ENCODE measurements around the gene VSIG4. TPM values are rescaled to one million over a fixed set of nuclear protein-coding genes. Genes with fewer than 3 reads are reported as not detected.

The VSIG4 gene
- polyA plus RNA-seq, 3 donors = 19.2 to 137 (median 129) TPM

GRCh38 chrX:66015152-66015831 is 24.6 kb downstream of the VSIG4 start:
- no peak overlapping the region for H3K27ac ChIP-seq (ENCODE audit: low read depth, low read length)
- 25 to 31% (median 30%) methylated on average over 2 of the region's 2 CpGs for WGBS, 3 donors

GRCh38 chrX:66014556-66014955 is 25.3 kb downstream of the VSIG4 start:
- WGBS, 3 donors = 44 to 83% (median 48%) methylated on average over 1 of the region's 1 CpG
- H3K27ac ChIP-seq (ENCODE audit: low read depth, low read length) = no peak overlapping the region

- 47 to 61% (median 53%) methylated on average over 2 of the region's 2 CpGs for WGBS, 3 donors
- H3K27ac ChIP-seq (ENCODE audit: low read depth, low read length) = peak overlapping the region; percentile 55
Observed at GRCh38 chrX:66014084-66014483, 25.8 kb downstream of the VSIG4 start.

- H3K27ac ChIP-seq (ENCODE audit: low read depth, low read length) = peak overlapping the region; percentile 55
- 50 to 74% (median 52%) methylated on average over 5 of the region's 5 CpGs for WGBS, 3 donors
Observed at GRCh38 chrX:66013194-66013816, 26.6 kb downstream of the VSIG4 start.

- no peak overlapping the region for H3K27ac ChIP-seq (ENCODE audit: low read depth, low read length)
Observed at GRCh38 chrX:66012094-66012534, 27.8 kb downstream of the VSIG4 start.

GRCh38 chrX:66009231-66009845 is 30.5 kb downstream of the VSIG4 start:
- 70 to 87% (median 76%) methylated on average over 3 of the region's 3 CpGs for WGBS, 3 donors
- no peak overlapping the region for H3K27ac ChIP-seq (ENCODE audit: low read depth, low read length)

More at GRCh38 chrX:66012094-66012534, 27.8 kb downstream of the VSIG4 start:
- WGBS, 3 donors = 30 to 50% (median 41%) methylated on average over 1 of the region's 1 CpG

- 44 to 60% (median 49%) methylated on average over 3 of the region's 3 CpGs for WGBS, 3 donors
- H3K27ac ChIP-seq (ENCODE audit: low read depth, low read length) = no peak overlapping the region
Observed at GRCh38 chrX:66008328-66008970, 31.4 kb downstream of the VSIG4 start.

- H3K27ac ChIP-seq (ENCODE audit: low read depth, low read length) = no peak overlapping the region
Observed at GRCh38 chrX:66007851-66008250, 32.0 kb downstream of the VSIG4 start.

GRCh38 chrX:66005830-66006449 is 33.9 kb downstream of the VSIG4 start:
- H3K27ac ChIP-seq (ENCODE audit: low read depth, low read length) = no peak overlapping the region
- WGBS, 3 donors = 54 to 61% (median 61%) methylated on average over 4 of the region's 4 CpGs

GRCh38 chrX:66004928-66005829 is 34.7 kb downstream of the VSIG4 start:
- no peak overlapping the region for H3K27ac ChIP-seq (ENCODE audit: low read depth, low read length)
- 59 to 78% (median 71%) methylated on average over 1 of the region's 1 CpG for WGBS, 3 donors

GRCh38 chrX:66002824-66003680 is 36.8 kb downstream of the VSIG4 start:
- H3K27ac ChIP-seq (ENCODE audit: low read depth, low read length) = no peak overlapping the region
- WGBS, 3 donors = 64 to 70% (median 65%) methylated on average over 11 of the region's 11 CpGs

GRCh38 chrX:66001596-66001995 is 38.3 kb downstream of the VSIG4 start:
- H3K27ac ChIP-seq (ENCODE audit: low read depth, low read length) = no peak overlapping the region

GRCh38 chrX:66000628-66001272 is 39.1 kb downstream of the VSIG4 start:
- WGBS, 3 donors = 33 to 47% (median 38%) methylated on average over 3 of the region's 3 CpGs
- H3K27ac ChIP-seq (ENCODE audit: low read depth, low read length) = no peak overlapping the region

GRCh38 chrX:66000178-66000577 is 39.7 kb downstream of the VSIG4 start:
- H3K27ac ChIP-seq (ENCODE audit: low read depth, low read length) = no peak overlapping the region
- 4 to 17% (median 13%) methylated on average over 1 of the region's 1 CpG for WGBS, 3 donors

- WGBS, 3 donors = 46 to 63% (median 58%) methylated on average over 1 of the region's 1 CpG
- H3K27ac ChIP-seq (ENCODE audit: low read depth, low read length) = no peak overlapping the region
Observed at GRCh38 chrX:65999563-66000148, 40.2 kb downstream of the VSIG4 start.

- no peak overlapping the region for H3K27ac ChIP-seq (ENCODE audit: low read depth, low read length)
- 67 to 91% (median 75%) methylated on average over 3 of the region's 3 CpGs for WGBS, 3 donors
Observed at GRCh38 chrX:65999029-65999562, 40.8 kb downstream of the VSIG4 start.
